NB4 (cell line): Measurements from ENCODE around the gene KIF22.

Source experiments
- CTCF ChIP-seq: IDR thresholded peaks from one replicate; pipeline ENCODE4 v1.5.1; 2012; ENCODE audit warnings: low read depth, low read length
- POLR2A ChIP-seq: IDR thresholded peaks from 2 replicates; pipeline ENCODE4 v1.6.1; 2011; ENCODE audit warnings: mild to moderate bottlenecking; ENCODE audit not compliant: insufficient read length; ENCODE audit errors: extremely low read depth

DNA sequence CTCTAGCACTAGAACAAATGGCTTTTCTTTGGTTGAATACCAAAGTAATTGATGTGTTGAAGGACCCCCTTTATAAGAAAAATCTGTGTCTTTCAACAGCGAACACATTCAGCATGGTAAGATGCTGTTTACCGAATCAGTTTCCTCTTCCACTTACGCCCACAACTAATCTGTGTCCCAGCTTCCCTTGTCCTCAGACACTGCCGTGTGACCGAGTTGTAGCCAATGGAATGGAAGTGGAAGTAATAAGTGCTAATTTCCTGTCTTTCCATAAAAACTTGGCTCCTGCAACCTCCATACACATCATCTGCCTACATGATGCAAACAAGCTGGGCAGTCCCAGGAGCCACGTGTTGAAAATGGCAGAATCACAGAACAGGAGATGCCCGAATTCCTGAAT is 62.1 kb downstream of the KIF22 start:
- TF ChIP-seq CTCF = no peak
- TF ChIP-seq POLR2A = no peak
